Head of caudate nucleus (tissue), 42 donors: Measurements from ENCODE around the gene JAK3.
A peak's percentile ranks its signal among the peaks of the same experiment; 100 is the strongest.
"Not testable (repeated sequence)": the region's sequence is repeated elsewhere in the genome, so short reads cannot be mapped to it uniquely, and the experiment has no call there.

Source experiments
- DNase-seq, 42 donors: peaks; one replicate each; pipeline versions ENCODE4 v3.0.0 to v3.0.0-alpha.2; 2020 to 2021; ENCODE audit warnings: mixed read lengths in 7 of 42
- intact Hi-C: fragments of 100-400 bp; cut with DNase I; formaldehyde crosslinking; loops from one replicate; pipeline ENCODE4 v1.15.0; 2022

JAK3 gene

GRCh38 chr19:17847538-17848366, at the start of gene JAK3:
Gene JAK3, minus strand, starts transcription at chr19:17847982. Its CDS starts 3,565 bp downstream, at chr19:17844417.
- DNase-seq: peak; percentile 21 to 84 (median 67)
- intact Hi-C loops: no loop called here

- DNase-seq: no peak
These were observed 46.0 kb upstream of the JAK3 start for GRCh38 chr19:17893766-17894165.

GRCh38 chr19:17889609-17890214, 41.9 kb upstream of the JAK3 start:
- intact Hi-C loops: no loop called here
- peak in 6 of 42 donors; percentile 10 to 53 (median 18) for DNase-seq

More at GRCh38 chr19:17893766-17894165, 46.0 kb upstream of the JAK3 start:
- intact Hi-C loops: no loop called here

- DNase-seq: no peak
- intact Hi-C loops: no loop called here
These were observed 40.5 kb upstream of the JAK3 start for GRCh38 chr19:17888260-17888659.

GRCh38 chr19:17887221-17887620, 39.4 kb upstream of the JAK3 start:
- intact Hi-C loops: not testable (repeated sequence)

GRCh38 chr19:17886515-17886914, 38.7 kb upstream of the JAK3 start:
- intact Hi-C loops: no loop called here
- no peak for DNase-seq

More at GRCh38 chr19:17887221-17887620, 39.4 kb upstream of the JAK3 start:
- not testable (repeated sequence) for DNase-seq

- intact Hi-C loops: no loop called here
- DNase-seq: no peak
These were observed 36.0 kb upstream of the JAK3 start for GRCh38 chr19:17883627-17884410.

- DNase-seq: no peak
- intact Hi-C loops: no loop called here
These were observed 33.9 kb upstream of the JAK3 start for GRCh38 chr19:17881701-17882100.

- intact Hi-C loops: no loop called here
- DNase-seq: no peak
These were observed 31.7 kb upstream of the JAK3 start for GRCh38 chr19:17879466-17879865.

GRCh38 chr19:17877696-17878095, 29.9 kb upstream of the JAK3 start:
- no peak for DNase-seq

GRCh38 chr19:17874758-17875135, 27.0 kb upstream of the JAK3 start:
- intact Hi-C loops: no loop called here
- no peak for DNase-seq

More at GRCh38 chr19:17877696-17878095, 29.9 kb upstream of the JAK3 start:
- intact Hi-C loops: no loop called here

GRCh38 chr19:17873786-17874757, 26.3 kb upstream of the JAK3 start:
- intact Hi-C loops: no loop called here
- peak in 2 of 42 donors; percentile 15 to 17 for DNase-seq

- intact Hi-C loops: no loop called here
- no peak for DNase-seq
These were observed 24.6 kb upstream of the JAK3 start for GRCh38 chr19:17872251-17873001.

- intact Hi-C loops: no loop called here
- DNase-seq: no peak
These were observed 24.1 kb upstream of the JAK3 start, which contains the start of gene SLC5A5 for GRCh38 chr19:17871878-17872250. Gene SLC5A5, plus strand, starts transcription at chr19:17871945. Its CDS starts 375 bp downstream, at chr19:17872320.

GRCh38 chr19:17871032-17871877, 23.5 kb upstream of the JAK3 start:
- intact Hi-C loops: no loop called here
- DNase-seq: no peak

GRCh38 chr19:17869114-17869608, 21.4 kb upstream of the JAK3 start:
- DNase-seq: no peak
- intact Hi-C loops: no loop called here

- no peak for DNase-seq
- intact Hi-C loops: no loop called here
These were observed 20.9 kb upstream of the JAK3 start for GRCh38 chr19:17868669-17869068.
